Skeletal muscle cell (primary cell): ENCODE measurements around the gene OSBPL5.

Experiments
- DNase-seq: peaks from one replicate; pipeline ENCODE4 v3.0.0-alpha.2; 2010; ENCODE audit warnings: low read depth
- H3K4me3 ChIP-seq: 2 replicates; pipeline ENCODE4 v1.5.1; 2011; ENCODE audit warnings: low read depth, mild to moderate bottlenecking, control low read depth, low read length, moderate library complexity

Gene OSBPL5

GRCh38 chr11:3167143-3168119 is 2.3 kb upstream of the OSBPL5 start:
- no peak overlapping the region for H3K4me3 ChIP-seq
- DNase-seq, result no peak

- H3K4me3 ChIP-seq, result no peak overlapping the region
- DNase-seq, result no peak
These were observed 1.4 kb upstream of the OSBPL5 start for GRCh38 chr11:3166268-3167142.

GRCh38 chr11:3165916-3166267 is 782 bp upstream of the OSBPL5 start:
- no peak for DNase-seq
- no peak overlapping the region for H3K4me3 ChIP-seq

- H3K4me3 ChIP-seq, result peak overlapping the region; percentile 94
- DNase-seq, result no peak
These were observed 458 bp downstream of the OSBPL5 start for GRCh38 chr11:3164552-3165151.

DNA sequence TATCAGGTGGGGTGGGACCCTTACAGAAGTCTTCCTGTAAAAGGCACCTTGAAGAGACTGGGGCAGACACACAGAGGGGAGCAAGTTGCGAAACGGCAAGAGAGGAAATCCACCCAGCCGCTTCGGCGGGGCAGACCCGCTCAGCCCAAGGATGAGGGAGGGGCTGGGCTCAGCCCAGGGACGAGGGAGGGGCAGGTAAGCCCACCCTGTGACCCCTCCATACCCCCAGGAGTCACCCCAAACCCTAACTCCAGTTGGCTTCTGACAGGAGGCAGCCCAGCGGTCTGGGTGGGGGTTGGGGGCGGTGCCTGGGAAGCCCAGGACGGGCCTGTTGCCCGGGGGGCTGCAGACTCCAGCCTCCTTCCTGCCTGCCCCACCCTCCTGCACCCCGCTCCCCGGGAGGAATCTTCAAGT is 965 bp downstream of the OSBPL5 start:
- DNase-seq, result no peak
- peak overlapping the region; percentile 94 for H3K4me3 ChIP-seq

- no peak for DNase-seq
- peak overlapping the region; percentile 94 for H3K4me3 ChIP-seq
These were observed 1.7 kb downstream of the OSBPL5 start for GRCh38 chr11:3163241-3163981.

GRCh38 chr11:3162410-3163240 is 2.5 kb downstream of the OSBPL5 start:
- H3K4me3 ChIP-seq, result no peak overlapping the region
- DNase-seq, result no peak

GRCh38 chr11:3161720-3162409 is 3.2 kb downstream of the OSBPL5 start:
- no peak for DNase-seq
- H3K4me3 ChIP-seq, result no peak overlapping the region

DNA sequence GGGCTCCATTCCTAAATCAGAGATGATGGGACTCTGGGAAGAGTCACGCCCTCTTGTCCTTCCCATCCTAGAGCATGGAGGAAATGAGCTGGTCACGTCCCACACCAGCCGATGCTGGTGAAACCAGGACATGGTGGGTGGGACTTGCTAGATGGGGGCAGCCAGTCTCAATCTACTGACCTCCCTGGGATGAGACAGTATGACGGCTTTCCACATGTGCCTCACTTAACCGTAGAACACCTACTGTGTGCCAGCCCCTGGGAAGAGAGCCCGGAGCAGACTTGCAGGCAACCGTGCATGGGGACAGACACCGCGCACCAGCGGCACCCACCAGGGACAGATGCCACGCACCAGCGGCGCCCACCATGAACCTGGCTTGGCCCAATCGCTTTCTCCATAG is 3.8 kb downstream of the OSBPL5 start:
- H3K4me3 ChIP-seq, result no peak overlapping the region
- no peak for DNase-seq

GRCh38 chr11:3160252-3161031 is 4.7 kb downstream of the OSBPL5 start:
- peak overlapping the region; percentile 50 for H3K4me3 ChIP-seq
- peak; percentile 85 for DNase-seq

GRCh38 chr11:3159296-3160190 is 5.6 kb downstream of the OSBPL5 start:
- peak overlapping the region; percentile 50 for H3K4me3 ChIP-seq
- no peak for DNase-seq

DNA sequence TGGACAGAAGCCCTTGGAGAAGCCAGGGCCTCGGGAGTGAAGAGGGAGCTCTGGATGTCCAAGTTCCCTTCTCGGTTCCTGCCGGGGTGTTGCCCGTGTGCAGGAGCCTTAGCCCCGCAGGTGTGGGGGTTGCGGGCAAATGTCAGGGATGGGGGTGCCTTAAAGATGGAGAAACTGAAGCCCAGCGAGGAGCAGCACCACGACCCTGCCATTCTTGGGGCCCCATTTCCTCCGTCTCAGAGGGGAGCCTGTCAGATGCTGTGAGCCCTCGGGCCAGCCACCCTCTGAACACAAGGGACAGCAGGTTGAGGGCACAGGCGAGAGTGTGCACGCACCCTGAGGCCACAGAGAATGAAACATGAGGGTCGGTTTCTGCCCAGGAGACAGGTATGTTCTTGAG is 6.3 kb downstream of the OSBPL5 start:
- no peak overlapping the region for H3K4me3 ChIP-seq
- no peak for DNase-seq

GRCh38 chr11:3158131-3158591 is 6.9 kb downstream of the OSBPL5 start:
- no peak for DNase-seq
- H3K4me3 ChIP-seq, result no peak overlapping the region

DNA sequence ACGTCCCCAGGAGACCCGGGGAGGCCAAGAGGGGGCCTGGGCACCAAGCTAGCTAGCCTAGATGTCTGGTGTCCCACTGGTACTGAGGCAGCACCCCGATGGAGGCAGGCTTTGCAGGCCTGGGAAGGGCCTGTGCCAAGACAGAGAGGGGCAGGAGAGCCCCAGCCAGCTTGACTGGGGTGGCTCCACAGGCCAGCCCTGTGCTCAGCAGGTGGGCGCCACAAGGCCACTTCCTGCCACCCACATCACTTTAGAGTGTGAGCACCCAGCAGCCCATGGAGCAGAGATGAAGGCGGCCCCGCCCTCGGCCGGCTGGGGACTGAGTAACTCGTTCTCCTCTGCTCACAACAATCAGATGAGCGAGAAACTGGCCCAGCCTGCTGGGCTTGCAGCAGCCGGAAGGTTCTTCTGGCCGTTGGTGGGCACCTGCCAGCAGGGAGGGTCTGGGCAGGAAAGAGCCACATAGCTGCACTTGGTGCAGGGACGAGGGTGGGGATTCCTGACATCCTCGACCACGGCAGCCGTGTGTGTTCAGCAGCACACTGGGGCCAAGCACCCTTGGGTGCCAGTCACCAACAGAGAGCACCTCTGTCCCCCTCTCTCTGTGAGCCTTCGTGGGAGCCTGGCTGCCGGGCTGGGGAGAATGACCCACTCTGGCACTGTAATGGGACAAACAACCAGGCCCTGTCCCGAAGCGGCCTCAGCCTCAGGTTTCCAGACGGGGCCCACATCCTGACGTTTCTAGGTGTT is 7.6 kb downstream of the OSBPL5 start:
- no peak for DNase-seq
- H3K4me3 ChIP-seq, result no peak overlapping the region

DNA sequence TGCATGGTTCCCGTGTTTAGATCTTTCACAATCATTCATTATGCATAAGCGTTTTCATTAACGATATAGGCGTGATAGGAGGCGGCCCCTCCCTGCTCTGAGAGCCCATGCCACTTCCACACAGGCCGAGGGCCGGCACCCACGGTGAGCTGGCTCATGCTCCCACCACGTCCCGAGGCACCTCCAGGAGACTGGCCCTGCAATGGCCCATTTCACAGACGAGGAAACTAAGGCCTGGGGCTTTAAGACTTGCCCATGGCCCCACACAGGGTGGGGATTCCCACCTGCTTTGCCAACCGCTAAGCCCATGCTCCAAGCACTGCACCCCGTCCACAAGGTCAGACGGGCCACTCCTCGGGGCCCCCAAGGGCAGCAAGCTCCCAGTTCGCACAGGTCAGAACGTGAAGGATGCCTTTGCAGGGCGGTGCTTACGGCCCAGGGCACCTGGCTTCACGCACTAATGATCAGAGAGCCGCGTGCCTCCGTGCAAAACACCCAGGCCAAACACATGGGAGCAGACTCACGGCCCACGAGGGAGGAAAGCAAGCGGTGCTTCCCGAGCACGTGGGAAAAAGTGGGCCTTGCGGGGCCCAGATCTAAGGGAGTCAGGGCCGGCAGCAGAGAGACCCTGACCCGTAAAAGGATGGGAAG is 8.3 kb downstream of the OSBPL5 start:
- DNase-seq, result no peak
- H3K4me3 ChIP-seq, result no peak overlapping the region
